K562 (cell line): ENCODE data around the gene GNS. TPM values are rescaled to one million over a fixed set of nuclear protein-coding genes. Genes with fewer than 3 reads are reported as not detected.
A peak's percentile ranks its signal among the peaks of the same experiment; 100 is the strongest.

Source experiments
- ATAC-seq: fragments of 200-7000 bp; cut with Tn5 transposase; 3 replicates; pipeline ENCODE4 v1.9.1; 2020; ENCODE audit warnings: moderate library complexity
- BruUV-seq: library from RNA; stranded (reverse); fragments of 400-500 nt; replicated peaks from 2 replicates; lab custom pipeline; 2021; lab: Mats Ljungman, UMichigan
- CTCF ChIA-PET: fragments of 300-600 bp; formaldehyde crosslinking; extraction: SDS; loops from one replicate; lab custom pipeline; 2021; ENCODE audit warnings: low intra/inter-chr PET ratio; lab: Yijun Ruan, JAX
- POLR2A ChIA-PET: fragments of 300-600, 350-650 bp; sonication (Branson Sonifier 250); formaldehyde crosslinking; extraction: SDS; loops from one replicate; lab custom pipeline; 2021; ENCODE audit warnings: antibody characterized with exemption, inconsistent platforms; lab: Yijun Ruan, JAX
- DNase-seq, 4 experiments: peaks; one replicate each; pipeline versions ENCODE4 v3.0.0 to v3.0.0-alpha.2; 2011 to 2018; ENCODE audit warnings: low spot score in 3 of 4, mixed read lengths in 3 of 4; ENCODE audit errors: extremely low read depth in 1 of 4
- FAIRE-seq: peaks from 2 replicates; lab custom pipeline; 2011; peaks lifted over from hg19 to GRCh38; lab: Jason Lieb, UNC
- H2AFZ ChIP-seq: 2 replicates; pipeline ENCODE4 v1.6.0; 2011; ENCODE audit warnings: low read depth, low read length, control low read depth, inconsistent platforms
- H3K27ac ChIP-seq: fragments of 200-600 bp; 3 replicates; pipeline ENCODE4 v1.8.0; 2011; ENCODE audit warnings: low read depth, mild to moderate bottlenecking, control low read depth, inconsistent platforms, low read length, moderate library complexity, mixed read lengths; ENCODE audit errors: extremely low read depth
- H3K27me3 ChIP-seq, 2 experiments: fragments of 300-600 bp in 1 of 2; 2 replicates in 1 of 2; 3 replicates in 1 of 2; pipeline versions ENCODE4 v1.6.0 to v1.8.0; 2011; ENCODE audit warnings: inconsistent platforms in 2 of 2, low read length in 2 of 2, mild to moderate bottlenecking in 1 of 2, mixed read lengths in 1 of 2, moderate library complexity in 1 of 2; ENCODE audit not compliant: control insufficient read depth in 2 of 2, insufficient read depth in 2 of 2
- H3K36me3 ChIP-seq: fragments of 300-600 bp; 3 replicates; pipeline ENCODE4 v1.8.0; 2011; ENCODE audit warnings: mild to moderate bottlenecking, low read length, inconsistent platforms; ENCODE audit not compliant: control insufficient read depth, insufficient read depth
- H3K4me1 ChIP-seq, 2 experiments: fragments of 200-600 bp in 1 of 2; replicated peaks in 1 of 2; 2 replicates in 1 of 2; 3 replicates in 1 of 2; pipeline versions ENCODE4 v1.5.1 to v1.8.0; 2011; ENCODE audit warnings: inconsistent platforms in 2 of 2, low read length in 2 of 2, mild to moderate bottlenecking in 1 of 2, mixed read lengths in 1 of 2, moderate library complexity in 1 of 2; ENCODE audit not compliant: control insufficient read depth in 2 of 2, insufficient read depth in 2 of 2
- H3K4me2 ChIP-seq: 2 replicates; pipeline ENCODE4 v1.6.1; 2011; ENCODE audit warnings: low read length, control low read depth, inconsistent platforms, mixed read lengths; ENCODE audit not compliant: insufficient read depth
- H3K4me3 ChIP-seq: fragments of 200-600 bp; sonication (generic), shearing (Covaris generic); 2 replicates; pipeline ENCODE4 v1.5.1; 2016; ENCODE audit warnings: control low read depth, inconsistent platforms
- H3K79me2 ChIP-seq: fragments of 200-600 bp; 3 replicates; pipeline ENCODE4 v1.8.0; 2011; ENCODE audit warnings: low read length, inconsistent platforms; ENCODE audit not compliant: control insufficient read depth, insufficient read depth
- H3K9ac ChIP-seq, 2 experiments: 2 replicates each; pipeline versions ENCODE4 v1.6.0 to v1.6.1; 2011; ENCODE audit warnings: low read depth in 2 of 2, low read length in 2 of 2, control low read depth in 1 of 2, inconsistent platforms in 1 of 2, mild to moderate bottlenecking in 1 of 2, mixed read lengths in 1 of 2; ENCODE audit not compliant: insufficient read depth in 1 of 2
- H3K9me1 ChIP-seq: one replicate; pipeline ENCODE4 v1.6.0; 2011; ENCODE audit warnings: inconsistent platforms, mild to moderate bottlenecking, low read length, moderate library complexity; ENCODE audit not compliant: control insufficient read depth, insufficient read depth
- H3K9me3 ChIP-seq: replicated peaks from 2 replicates; pipeline ENCODE4 v1.5.1; 2011; ENCODE audit warnings: low read depth, low read length, inconsistent platforms; ENCODE audit not compliant: control insufficient read depth, insufficient read depth
- H4K20me1 ChIP-seq: replicated peaks from 2 replicates; pipeline ENCODE4 v1.6.1; 2011; ENCODE audit warnings: low read length, inconsistent platforms, mixed read lengths; ENCODE audit not compliant: control insufficient read depth, insufficient read depth
- ADNP ChIP-seq: fragments of 200-800 bp; sonication (Bioruptor generic); IDR thresholded peaks from 2 replicates; pipeline ENCODE4 v1.6.1; 2016; ENCODE audit warnings: missing genetic modification characterization, missing compliant biosample characterization
- BCOR ChIP-seq: fragments of 450-650 bp; IDR thresholded peaks from 2 replicates; pipeline ENCODE4 v1.6.1; 2016
- CTBP1 ChIP-seq: fragments of 450-650 bp; IDR thresholded peaks from 2 replicates; pipeline ENCODE4 v1.6.1; 2016; ENCODE audit warnings: borderline replicate concordance
- E2F3 ChIP-seq: fragments of 250-450 bp; sonication (Bioruptor Pico); IDR thresholded peaks from 2 replicates; pipeline ENCODE4 v1.4.0; 2020; ENCODE audit warnings: mild to moderate bottlenecking
- FOXJ3 ChIP-seq: sonication (generic); formaldehyde crosslinking; IDR thresholded peaks from 2 replicates; pipeline ENCODE4 v1.4.0; 2020; ENCODE audit warnings: mild to moderate bottlenecking, missing genetic modification reagents
- HCFC1 ChIP-seq: IDR thresholded peaks from 2 replicates; pipeline ENCODE4 v1.6.1; 2012; ENCODE audit warnings: low read depth, low read length, improper control_type of control experiment
- HDAC2 ChIP-seq: fragments of 450-650 bp; IDR thresholded peaks from 2 replicates; pipeline ENCODE4 v1.6.1; 2016; ENCODE audit warnings: mild to moderate bottlenecking
- HDGF ChIP-seq: fragments of 450-650 bp; IDR thresholded peaks from 2 replicates; pipeline ENCODE4 v1.6.1; 2016
- HLTF ChIP-seq: fragments of 450-650 bp; IDR thresholded peaks from 2 replicates; pipeline ENCODE4 v1.6.1; 2016
- JUN ChIP-seq, 2 experiments: sonication (generic) in 1 of 2; formaldehyde crosslinking in 1 of 2; IDR thresholded peaks; 2 replicates each; pipeline versions ENCODE4 v1.6.1 to v1.8.0; 2012 to 2022; ENCODE audit warnings: borderline replicate concordance in 2 of 2, mild to moderate bottlenecking in 2 of 2, improper control_type of control experiment in 1 of 2, low read depth in 1 of 2, low read length in 1 of 2, missing genetic modification reagents in 1 of 2
- KDM1A ChIP-seq, 2 experiments: fragments of 450-650 bp; IDR thresholded peaks; 2 replicates each; pipeline ENCODE4 v1.6.1; 2016; ENCODE audit warnings: mild to moderate bottlenecking in 2 of 2
- PHF20 ChIP-seq: fragments of 450-650 bp; IDR thresholded peaks from 2 replicates; pipeline ENCODE4 v1.6.1; 2018; ENCODE audit not compliant: partially characterized antibody
- PURB ChIP-seq: sonication (generic); formaldehyde crosslinking; IDR thresholded peaks from 2 replicates; pipeline ENCODE4 v1.9.0; 2021; ENCODE audit warnings: low read depth, mild to moderate bottlenecking, missing genetic modification reagents
- RB1 ChIP-seq: fragments of 450-650 bp; IDR thresholded peaks from 2 replicates; pipeline ENCODE4 v1.6.1; 2017; ENCODE audit warnings: low read depth, mild to moderate bottlenecking
- RBM25 ChIP-seq: fragments of 200-400 bp; formaldehyde crosslinking; IDR thresholded peaks from 2 replicates; pipeline ENCODE4 v1.6.1; 2018; ENCODE audit warnings: low read length, low read depth, moderate library complexity; ENCODE audit not compliant: severe bottlenecking
- SIN3B ChIP-seq: fragments of 450-650 bp; IDR thresholded peaks from 2 replicates; pipeline ENCODE4 v1.6.1; 2017; ENCODE audit warnings: low read depth, mild to moderate bottlenecking, moderate library complexity
- SMARCA5 ChIP-seq: fragments of 450-650 bp; IDR thresholded peaks from 2 replicates; pipeline ENCODE4 v1.6.1; 2016
- TCF7 ChIP-seq: sonication (generic); IDR thresholded peaks from 2 replicates; pipeline ENCODE4 v1.6.1; 2016; ENCODE audit warnings: antibody characterized with exemption, borderline replicate concordance
- ZFP36 ChIP-seq: fragments of 150-350 bp; IDR thresholded peaks from 2 replicates; pipeline ENCODE4 v1.6.1; 2018; ENCODE audit warnings: low read length, low read depth; ENCODE audit not compliant: partially characterized antibody
- ZNF3 ChIP-seq: fragments of 250-450 bp; sonication (Bioruptor Pico); IDR thresholded peaks from 2 replicates; pipeline ENCODE4 v1.5.0; 2021; ENCODE audit warnings: mild to moderate bottlenecking, moderate library complexity
- ZNF316 ChIP-seq: fragments of 450-650 bp; IDR thresholded peaks from 2 replicates; pipeline ENCODE4 v1.6.1; 2016
- ZNF830 ChIP-seq: fragments of 250-450 bp; sonication (Bioruptor Pico); IDR thresholded peaks from 2 replicates; pipeline ENCODE4 v1.5.0; 2021; ENCODE audit warnings: mild to moderate bottlenecking
- WGBS: fragments of 100-300 bp; shearing (Covaris generic); methylation state at CpG from one replicate; pipeline ENCODE4 v1.1.6; 2016; ENCODE audit warnings: low coverage, mixed read lengths; ENCODE audit not compliant: insufficient coverage; ENCODE audit errors: missing lambda C conversion rate; 5-methylcytosine and 5-hydroxymethylcytosine counted together
- in situ Hi-C: fragments of 300-500 bp; cut with MboI; formaldehyde crosslinking; loops from 4 replicates; pipeline ENCODE4 v1.15.0; 2018; ENCODE audit warnings: inconsistent platforms, mixed read lengths
- intact Hi-C: fragments of 100-400 bp; cut with micrococcal nuclease; formaldehyde crosslinking; loops from 2 replicates; pipeline ENCODE4 v1.14.2; 2022
- polyA plus RNA-seq, 8 experiments: library from polyadenylated mRNA; depleted of rRNA in 4 of 8; stranded (reverse) in 5 of 8; unstranded in 3 of 8; fragments of >200 nt; fragmentation: Nextera tagmentation in 2 of 8; fragmentation: Illumina TruSeq in 1 of 8; extraction: Ambion mirVana in 2 of 8; extraction: Trizol in 1 of 8; gene quantifications; 2 replicates each; pipeline versions ENCODE4 v1.2.1 to v1.2.3, GENCODE V29; 2011 to 2014; ENCODE audit warnings: inconsistent platforms in 1 of 8, missing spikeins in 1 of 8
- total RNA-seq, 7 experiments: library from RNA; depleted of rRNA in 6 of 7; stranded (reverse); fragments of >200 nt in 6 of 7; fragmentation: Illumina TruSeq in 2 of 7; extraction: Trizol in 2 of 7; gene quantifications; 2 replicates each; pipeline versions ENCODE4 v1.2.1 to v1.2.3, GENCODE V29; 2011 to 2021; ENCODE audit warnings: low replicate concordance in 1 of 7
- TF ChIP-seq, protein P1 (sequence below): sonication (generic); formaldehyde crosslinking; IDR thresholded peaks from 2 replicates; pipeline ENCODE4 v1.8.1; 2023; ENCODE audit warnings: missing genetic modification reagents, mild to moderate bottlenecking, borderline replicate concordance

GNS gene
- total and polyA plus RNA-seq, 9 of the 15 experiments (the other 6 are each of a cell fraction or from before 2014, with no cell fraction given) = 4.6 to 30.3 (median 18.9) TPM

- H3K27ac ChIP-seq = peak overlapping the region; percentile 51; the same call in 1 of the 3 replicates
- no TSS peak for BruUV-seq
- H3K36me3 ChIP-seq = peaks cover 2% of the 10 kb centered on the region; the same call in 1 of the 3 replicates
Observed at GRCh38 chr12:64678835-64679234, 80.4 kb downstream of the GNS start.

More at GRCh38 chr12:64678835-64679234, 80.4 kb downstream of the GNS start:
- intact Hi-C loops = no loop called here
- DNase-seq = peak in 1 of 4 experiments; percentile 35
- Histone ChIP-seq H3K4me2 (no peak overlapping the region; the same call in 1 of the 2 replicates), H3K4me1 (peaks cover 26 to 39% of the 10 kb centered on the region in 2 experiments), H3K27me3 (no peaks in the 10 kb centered on the region), H3K9me1 (no peaks in the 10 kb centered on the region), H3K9me3 (no peaks in the 10 kb centered on the region), H3K79me2 (peaks cover 83% of the 10 kb centered on the region), H3K4me3 (no peak overlapping the region), H4K20me1 (no peaks in the 10 kb centered on the region), H2AFZ (no peak overlapping the region), H3K9ac (peak overlapping the region in 1 of 2 experiments; percentile 44; a peak in 2 of 4 replicates)
- no peak for FAIRE-seq
- ChIA-PET POLR2A (interaction anchor here (0.6 to 1.9 kb wide), 5 partner anchors 10 to 223 kb away, joined by 3 to 5 read pairs (median 3); no protein-coding TSS in a partner anchor), CTCF (no interaction called here)
- in situ Hi-C loops = no loop called here
- TF ChIP-seq PHF20 = peak; percentile 15
- TF ChIP-seq ZNF830 (CRISPR knock-in tag) = no peak
- no peak for TF ChIP-seq JUN (IDR thresholded peaks at IDR 0.05; ENCODE audit: borderline replicate concordance, low read depth, low read length)
- no peak for TF ChIP-seq JUN (CRISPR knock-in tag; IDR thresholded peaks at IDR 0.05; ENCODE audit: borderline replicate concordance)
- no peak for TF ChIP-seq SIN3B
- TF ChIP-seq FOXJ3 (CRISPR knock-in tag) = no peak
- TF ChIP-seq SMARCA5 = 0 out of 2 replicates have a peak, but pooled peaks have one; percentile 30
- no peak for TF ChIP-seq E2F3 (CRISPR knock-in tag)
- TF ChIP-seq BCOR = peak; percentile 90
- no peak for TF ChIP-seq TCF7
- TF ChIP-seq HDGF = 0 out of 2 replicates have a peak, but pooled peaks have one; percentile 46
- 0 out of 2 replicates have a peak, but pooled peaks have one; percentile 14 for TF ChIP-seq HLTF
- peak; percentile 81 for TF ChIP-seq ZFP36
- TF ChIP-seq CTBP1 = no peak
- TF ChIP-seq ADNP = peak; percentile 57; the same call in 1 of the 2 replicates
- TF ChIP-seq, protein P1, sequence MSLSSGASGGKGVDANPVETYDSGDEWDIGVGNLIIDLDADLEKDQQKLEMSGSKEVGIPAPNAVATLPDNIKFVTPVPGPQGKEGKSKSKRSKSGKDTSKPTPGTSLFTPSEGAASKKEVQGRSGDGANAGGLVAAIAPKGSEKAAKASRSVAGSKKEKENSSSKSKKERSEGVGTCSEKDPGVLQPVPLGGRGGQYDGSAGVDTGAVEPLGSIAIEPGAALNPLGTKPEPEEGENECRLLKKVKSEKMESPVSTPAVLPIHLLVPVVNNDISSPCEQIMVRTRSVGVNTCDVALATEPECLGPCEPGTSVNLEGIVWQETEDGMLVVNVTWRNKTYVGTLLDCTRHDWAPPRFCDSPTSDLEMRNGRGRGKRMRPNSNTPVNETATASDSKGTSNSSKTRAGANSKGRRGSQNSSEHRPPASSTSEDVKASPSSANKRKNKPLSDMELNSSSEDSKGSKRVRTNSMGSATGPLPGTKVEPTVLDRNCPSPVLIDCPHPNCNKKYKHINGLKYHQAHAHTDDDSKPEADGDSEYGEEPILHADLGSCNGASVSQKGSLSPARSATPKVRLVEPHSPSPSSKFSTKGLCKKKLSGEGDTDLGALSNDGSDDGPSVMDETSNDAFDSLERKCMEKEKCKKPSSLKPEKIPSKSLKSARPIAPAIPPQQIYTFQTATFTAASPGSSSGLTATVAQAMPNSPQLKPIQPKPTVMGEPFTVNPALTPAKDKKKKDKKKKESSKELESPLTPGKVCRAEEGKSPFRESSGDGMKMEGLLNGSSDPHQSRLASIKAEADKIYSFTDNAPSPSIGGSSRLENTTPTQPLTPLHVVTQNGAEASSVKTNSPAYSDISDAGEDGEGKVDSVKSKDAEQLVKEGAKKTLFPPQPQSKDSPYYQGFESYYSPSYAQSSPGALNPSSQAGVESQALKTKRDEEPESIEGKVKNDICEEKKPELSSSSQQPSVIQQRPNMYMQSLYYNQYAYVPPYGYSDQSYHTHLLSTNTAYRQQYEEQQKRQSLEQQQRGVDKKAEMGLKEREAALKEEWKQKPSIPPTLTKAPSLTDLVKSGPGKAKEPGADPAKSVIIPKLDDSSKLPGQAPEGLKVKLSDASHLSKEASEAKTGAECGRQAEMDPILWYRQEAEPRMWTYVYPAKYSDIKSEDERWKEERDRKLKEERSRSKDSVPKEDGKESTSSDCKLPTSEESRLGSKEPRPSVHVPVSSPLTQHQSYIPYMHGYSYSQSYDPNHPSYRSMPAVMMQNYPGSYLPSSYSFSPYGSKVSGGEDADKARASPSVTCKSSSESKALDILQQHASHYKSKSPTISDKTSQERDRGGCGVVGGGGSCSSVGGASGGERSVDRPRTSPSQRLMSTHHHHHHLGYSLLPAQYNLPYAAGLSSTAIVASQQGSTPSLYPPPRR = no peak
- TF ChIP-seq ZNF3 (CRISPR knock-in tag) = no peak
- no peak for TF ChIP-seq RB1
- no peak for TF ChIP-seq HCFC1
- peak; percentile 19 to 56; a peak in 2 of 4 replicates for TF ChIP-seq KDM1A (IDR thresholded peaks at IDR 0.05)
- peak; percentile 82 for TF ChIP-seq RBM25
- no peak for TF ChIP-seq PURB (CRISPR knock-in tag)
- TF ChIP-seq ZNF316 = no peak
- TF ChIP-seq HDAC2 = 0 out of 2 replicates have a peak, but pooled peaks have one; percentile 16
- 36% methylated on average over 5 of the region's 5 CpGs for WGBS
- peak; percentile 13 for ATAC-seq
